GM18858 (cell line): ENCODE data around the gene FCGR3B.
"Not testable (repeated sequence)": the region's sequence is repeated elsewhere in the genome, so short reads cannot be mapped to it uniquely, and the experiment has no call there.

Experiments used
- ATAC-seq: cut with Tn5 transposase; IDR thresholded peaks from one replicate; pipeline ENCODE4 v1.9.1; 2021; ENCODE audit not compliant: unreplicated experiment

FCGR3B gene

DNA sequence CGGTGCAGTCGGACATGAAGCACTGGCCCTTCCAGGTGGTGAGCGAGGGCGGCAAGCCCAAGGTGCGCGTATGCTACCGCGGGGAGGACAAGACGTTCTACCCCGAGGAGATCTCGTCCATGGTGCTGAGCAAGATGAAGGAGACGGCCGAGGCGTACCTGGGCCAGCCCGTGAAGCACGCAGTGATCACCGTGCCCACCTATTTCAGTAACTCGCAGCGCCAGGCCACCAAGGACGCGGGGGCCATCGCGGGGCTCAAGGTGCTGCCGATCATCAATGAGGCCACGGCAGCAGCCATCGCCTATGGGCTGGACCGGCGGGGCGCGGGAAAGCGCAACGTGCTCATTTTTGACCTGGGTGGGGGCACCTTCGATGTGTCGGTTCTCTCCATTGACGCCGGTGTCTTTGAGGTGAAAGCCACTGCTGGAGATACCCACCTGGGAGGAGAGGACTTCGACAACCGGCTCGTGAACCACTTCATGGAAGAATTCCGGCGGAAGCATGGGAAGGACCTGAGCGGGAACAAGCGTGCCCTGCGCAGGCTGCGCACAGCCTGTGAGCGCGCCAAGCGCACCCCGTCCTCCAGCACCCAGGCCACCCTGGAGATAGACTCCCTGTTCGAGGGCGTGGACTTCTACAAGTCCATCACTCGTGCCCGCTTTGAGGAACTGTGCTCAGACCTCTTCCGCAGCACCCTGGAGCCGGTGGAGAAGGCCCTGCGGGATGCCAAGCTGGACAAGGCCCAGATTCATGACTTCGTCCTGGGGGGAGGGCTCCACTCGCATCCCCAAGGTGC lies 24.2 kb downstream of the FCGR3B start:
- not testable (repeated sequence) for ATAC-seq

GRCh38 chr1:161605762-161606540 lies 25.0 kb downstream of the FCGR3B start:
- not testable (repeated sequence) for ATAC-seq

- ATAC-seq = not testable (repeated sequence)
Measured at GRCh38 chr1:161605024-161605423, 26.0 kb downstream of the FCGR3B start.

GRCh38 chr1:161597077-161597476 lies 33.9 kb downstream of the FCGR3B start:
- not testable (repeated sequence) for ATAC-seq

GRCh38 chr1:161595583-161595982 lies 35.4 kb downstream of the FCGR3B start:
- not testable (repeated sequence) for ATAC-seq

DNA sequence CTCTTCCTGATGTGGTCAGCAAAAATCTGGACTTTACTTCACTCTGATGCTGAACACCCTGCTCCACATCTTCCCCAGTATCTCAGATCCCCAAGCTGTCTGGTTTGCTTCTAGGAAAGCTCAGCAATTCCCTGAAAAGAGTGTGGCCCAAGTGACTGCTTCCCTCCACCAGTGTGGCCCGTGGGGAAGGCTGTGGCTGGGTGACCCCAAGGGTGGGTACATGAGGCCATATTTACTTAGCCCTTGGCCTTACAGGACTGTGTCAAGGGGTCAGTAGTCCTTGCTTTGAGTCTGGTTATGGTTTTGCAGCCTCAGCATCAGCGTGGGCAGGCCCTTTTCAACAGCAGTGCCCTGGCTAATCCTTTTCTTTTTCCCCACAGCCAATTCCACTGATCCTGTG lies 35.8 kb downstream of the FCGR3B start:
- not testable (repeated sequence) for ATAC-seq

DNA sequence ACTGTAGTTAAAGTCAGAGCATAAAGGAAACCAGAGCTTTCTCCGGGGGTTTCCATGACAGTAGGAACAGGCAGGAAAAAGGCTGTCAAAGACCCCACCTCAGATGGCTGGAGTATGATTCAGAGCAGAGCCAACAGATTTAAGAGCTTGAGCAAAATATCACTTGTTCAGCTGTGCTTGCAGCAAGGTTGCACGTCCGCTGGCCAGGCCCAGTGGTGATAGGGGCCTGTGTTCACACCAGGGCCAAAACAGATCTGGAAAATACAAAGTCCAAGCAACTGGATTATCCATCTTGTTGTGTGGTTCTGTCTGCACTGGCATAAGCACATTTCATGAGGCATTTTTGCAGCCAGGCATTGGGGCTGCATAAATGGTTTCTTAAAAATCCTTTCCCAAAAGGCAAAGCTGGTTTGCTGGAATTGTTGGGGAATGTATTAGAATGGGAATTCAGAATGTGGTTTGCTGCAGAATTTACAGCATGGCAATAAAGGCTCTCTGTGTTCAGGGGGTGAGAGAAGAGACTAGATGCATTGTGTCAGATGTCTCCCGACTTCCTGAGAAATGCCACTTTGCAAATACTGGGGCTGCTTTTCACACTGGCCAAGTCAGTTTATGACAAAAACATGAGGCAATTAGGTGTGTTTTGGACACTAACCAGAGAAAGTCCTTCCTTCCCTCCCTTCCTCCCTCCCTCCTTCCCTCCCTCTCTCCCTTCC lies 36.5 kb downstream of the FCGR3B start:
- not testable (repeated sequence) for ATAC-seq

- not testable (repeated sequence) for ATAC-seq
Measured at GRCh38 chr1:161593092-161593755, 37.8 kb downstream of the FCGR3B start.

DNA sequence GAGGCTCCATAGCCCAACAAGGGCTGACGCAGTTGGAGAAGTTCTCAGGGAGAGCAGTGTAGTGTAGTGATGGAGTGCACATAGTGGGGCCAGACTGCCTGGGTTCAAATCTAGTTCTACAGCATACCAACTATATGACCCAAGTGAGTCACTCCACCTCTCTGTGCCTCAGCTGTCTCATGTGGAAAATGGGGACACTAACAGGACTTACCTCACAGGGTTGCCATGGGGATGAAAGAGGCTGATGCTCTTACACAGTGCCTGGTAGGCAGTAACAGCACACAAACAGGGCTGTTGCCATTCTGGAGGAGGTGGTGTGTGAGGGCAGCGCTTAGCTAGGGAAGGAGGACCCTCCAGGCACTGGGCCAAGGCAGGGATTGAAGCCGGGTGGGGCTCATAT lies 38.4 kb downstream of the FCGR3B start:
- not testable (repeated sequence) for ATAC-seq

DNA sequence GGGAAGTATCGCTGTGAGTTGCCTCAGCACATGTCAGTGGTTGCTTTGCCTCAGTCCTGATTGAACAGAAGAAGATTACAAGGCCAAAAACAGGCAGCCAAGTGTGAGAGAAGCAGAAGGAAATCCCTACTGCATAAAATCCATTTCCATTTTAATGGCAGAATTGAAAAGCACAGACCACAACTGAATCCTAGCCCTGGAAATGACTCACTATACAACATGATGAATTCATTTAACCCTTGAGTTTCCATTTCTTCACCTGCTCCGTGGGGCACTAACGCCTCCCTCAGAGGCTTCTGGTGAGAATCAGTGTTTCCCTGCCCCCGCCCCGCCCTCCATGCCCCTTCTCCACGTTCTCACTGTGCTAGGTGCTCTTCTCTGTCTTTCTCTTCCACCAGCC lies 41.1 kb downstream of the FCGR3B start:
- ATAC-seq = not testable (repeated sequence)

DNA sequence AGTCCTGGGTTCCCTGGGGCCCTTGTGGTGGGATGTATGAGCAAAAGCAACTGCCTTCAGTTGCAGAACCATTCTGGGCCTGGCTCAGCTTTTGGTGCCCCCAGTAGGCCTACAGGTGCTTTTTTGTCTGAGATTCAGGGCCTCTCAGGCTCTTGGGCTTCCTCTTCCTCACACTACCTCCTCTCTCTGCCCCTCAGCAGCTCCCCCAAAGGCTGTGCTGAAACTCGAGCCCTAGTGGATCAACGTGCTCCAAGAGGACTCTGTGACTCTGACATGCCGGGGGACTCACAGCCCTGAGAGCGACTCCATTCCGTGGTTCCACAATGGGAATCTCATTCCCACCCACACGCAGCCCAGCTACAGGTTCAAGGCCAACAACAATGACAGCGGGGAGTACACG lies 41.6 kb downstream of the FCGR3B start:
- not testable (repeated sequence) for ATAC-seq

- not testable (repeated sequence) for ATAC-seq
Measured at GRCh38 chr1:161588596-161588995, 42.4 kb downstream of the FCGR3B start.

DNA sequence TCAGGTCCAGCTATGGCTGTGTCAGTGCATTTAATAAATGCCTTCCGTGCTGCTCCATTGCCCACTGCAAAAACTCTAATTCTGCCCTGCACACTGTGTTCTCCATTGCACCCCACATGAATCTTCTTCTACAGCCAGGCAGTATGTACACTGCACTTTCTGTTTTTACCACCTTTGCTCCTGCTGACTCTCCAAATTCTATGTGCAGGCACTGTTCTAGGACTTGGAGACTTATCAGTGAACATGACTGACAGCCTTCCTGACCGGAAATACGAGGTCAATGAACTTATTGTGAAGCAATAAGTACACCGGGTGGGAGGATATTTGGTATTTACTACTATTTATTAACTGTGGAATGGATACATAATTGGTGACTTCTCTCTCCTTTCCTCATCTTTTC lies 48.1 kb downstream of the FCGR3B start:
- not testable (repeated sequence) for ATAC-seq

DNA sequence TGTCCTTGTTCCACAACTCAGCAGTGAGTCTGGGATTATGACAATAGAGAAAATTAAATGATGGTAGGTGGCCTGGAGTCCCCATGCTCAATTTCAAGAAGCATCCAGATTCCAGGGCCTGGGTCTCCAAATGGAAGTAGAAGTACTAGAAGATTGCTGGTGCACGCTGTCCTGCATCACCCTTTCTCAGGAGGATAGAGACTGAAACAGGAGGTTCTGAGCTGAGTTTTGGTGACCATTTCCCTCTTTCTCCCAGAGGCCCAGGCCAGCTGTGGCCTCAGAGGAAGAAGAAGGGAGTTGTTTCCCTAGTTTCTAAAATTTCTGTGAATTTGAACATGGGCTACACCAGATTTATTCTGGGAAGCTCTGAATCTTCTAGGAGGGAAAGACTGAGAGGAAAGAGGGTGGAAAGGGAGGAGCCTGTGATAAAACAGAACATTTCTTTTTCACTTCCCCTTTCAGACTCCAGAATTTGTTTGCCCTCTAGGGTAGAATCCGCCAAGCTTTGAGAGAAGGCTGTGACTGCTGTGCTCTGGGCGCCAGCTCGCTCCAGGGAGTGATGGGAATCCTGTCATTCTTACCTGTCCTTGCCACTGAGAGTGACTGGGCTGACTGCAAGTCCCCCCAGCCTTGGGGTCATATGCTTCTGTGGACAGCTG lies 50.0 kb downstream of the FCGR3B start:
- not testable (repeated sequence) for ATAC-seq

DNA sequence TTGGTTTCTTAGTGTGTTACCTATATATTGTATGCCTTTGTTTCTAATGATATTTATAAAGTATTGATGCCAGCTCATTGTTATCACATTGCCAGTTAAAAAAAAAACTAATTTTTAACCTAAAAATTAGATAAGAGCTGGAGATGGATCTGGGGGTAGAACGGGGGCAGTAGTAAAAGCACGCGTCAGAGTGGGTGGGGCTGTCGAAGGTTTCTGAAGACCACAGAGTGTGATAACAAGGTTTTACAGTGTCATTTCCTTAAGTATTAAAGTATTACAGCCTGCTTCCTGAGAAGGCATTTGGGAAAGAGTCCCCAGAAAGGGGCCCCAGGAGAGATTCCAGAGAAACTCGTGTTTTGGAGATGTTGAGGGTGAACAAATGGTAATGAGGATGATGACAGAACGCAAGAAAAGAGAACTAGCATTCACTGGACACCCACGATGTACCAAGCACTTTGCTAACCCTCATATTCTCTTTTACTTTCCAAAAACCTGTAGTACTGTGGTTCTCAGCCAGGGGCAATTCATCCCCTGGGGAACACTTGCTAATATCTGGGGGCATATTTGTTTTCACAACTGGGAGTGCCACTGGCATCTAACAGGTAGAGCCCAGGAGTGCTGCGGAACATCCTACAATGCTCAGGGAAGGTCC lies 51.0 kb downstream of the FCGR3B start:
- not testable (repeated sequence) for ATAC-seq

- ATAC-seq = not testable (repeated sequence)
Measured at GRCh38 chr1:161576676-161577075, 54.3 kb downstream of the FCGR3B start.
